ENCODE measurements around the gene PSMD13. TPM values are rescaled to one million over a fixed set of nuclear protein-coding genes. Genes with fewer than 3 reads are reported as not detected.

The PSMD13 gene
- total RNA-seq, 4 donors from 2014 or later, result 57.8 to 118 (median 93.8) TPM

DNA sequence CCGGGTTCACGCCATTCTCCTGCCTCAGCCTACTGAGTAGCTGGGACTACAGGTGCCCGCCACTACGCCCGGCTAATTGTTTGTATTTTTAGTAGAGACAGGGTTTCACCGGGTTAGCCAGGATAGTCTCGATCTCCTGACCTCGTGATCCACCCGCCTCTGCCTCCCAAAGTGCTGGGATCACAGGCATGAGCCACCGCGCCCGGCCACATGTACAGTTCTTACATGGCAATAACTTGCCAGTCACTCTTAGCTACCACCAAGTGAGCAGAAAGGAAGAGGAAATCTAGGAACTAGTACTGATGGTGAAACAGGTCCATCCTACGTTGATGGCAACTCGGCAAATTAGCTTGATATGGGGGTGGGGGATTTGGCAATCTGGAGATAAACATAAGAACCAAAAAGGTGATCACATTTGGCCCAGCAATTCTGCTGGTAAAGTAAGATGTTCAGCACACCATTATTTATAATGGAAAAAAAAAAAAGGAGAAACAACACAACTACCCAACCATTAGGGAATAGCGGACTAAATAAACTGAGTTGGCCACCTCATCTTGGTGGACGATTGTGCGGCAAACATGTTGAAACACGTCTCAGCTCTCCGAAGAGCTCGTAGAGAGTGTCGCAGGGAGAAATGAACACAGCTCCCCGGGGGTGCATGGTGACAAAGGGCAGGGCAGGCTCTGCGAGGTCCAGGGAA lies 46.8 kb downstream of the PSMD13 start:
- TF ChIP-seq, protein P1, sequence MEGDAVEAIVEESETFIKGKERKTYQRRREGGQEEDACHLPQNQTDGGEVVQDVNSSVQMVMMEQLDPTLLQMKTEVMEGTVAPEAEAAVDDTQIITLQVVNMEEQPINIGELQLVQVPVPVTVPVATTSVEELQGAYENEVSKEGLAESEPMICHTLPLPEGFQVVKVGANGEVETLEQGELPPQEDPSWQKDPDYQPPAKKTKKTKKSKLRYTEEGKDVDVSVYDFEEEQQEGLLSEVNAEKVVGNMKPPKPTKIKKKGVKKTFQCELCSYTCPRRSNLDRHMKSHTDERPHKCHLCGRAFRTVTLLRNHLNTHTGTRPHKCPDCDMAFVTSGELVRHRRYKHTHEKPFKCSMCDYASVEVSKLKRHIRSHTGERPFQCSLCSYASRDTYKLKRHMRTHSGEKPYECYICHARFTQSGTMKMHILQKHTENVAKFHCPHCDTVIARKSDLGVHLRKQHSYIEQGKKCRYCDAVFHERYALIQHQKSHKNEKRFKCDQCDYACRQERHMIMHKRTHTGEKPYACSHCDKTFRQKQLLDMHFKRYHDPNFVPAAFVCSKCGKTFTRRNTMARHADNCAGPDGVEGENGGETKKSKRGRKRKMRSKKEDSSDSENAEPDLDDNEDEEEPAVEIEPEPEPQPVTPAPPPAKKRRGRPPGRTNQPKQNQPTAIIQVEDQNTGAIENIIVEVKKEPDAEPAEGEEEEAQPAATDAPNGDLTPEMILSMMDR (IDR thresholded peaks at IDR 0.05; ENCODE audit: low read depth), result no peak

DNA sequence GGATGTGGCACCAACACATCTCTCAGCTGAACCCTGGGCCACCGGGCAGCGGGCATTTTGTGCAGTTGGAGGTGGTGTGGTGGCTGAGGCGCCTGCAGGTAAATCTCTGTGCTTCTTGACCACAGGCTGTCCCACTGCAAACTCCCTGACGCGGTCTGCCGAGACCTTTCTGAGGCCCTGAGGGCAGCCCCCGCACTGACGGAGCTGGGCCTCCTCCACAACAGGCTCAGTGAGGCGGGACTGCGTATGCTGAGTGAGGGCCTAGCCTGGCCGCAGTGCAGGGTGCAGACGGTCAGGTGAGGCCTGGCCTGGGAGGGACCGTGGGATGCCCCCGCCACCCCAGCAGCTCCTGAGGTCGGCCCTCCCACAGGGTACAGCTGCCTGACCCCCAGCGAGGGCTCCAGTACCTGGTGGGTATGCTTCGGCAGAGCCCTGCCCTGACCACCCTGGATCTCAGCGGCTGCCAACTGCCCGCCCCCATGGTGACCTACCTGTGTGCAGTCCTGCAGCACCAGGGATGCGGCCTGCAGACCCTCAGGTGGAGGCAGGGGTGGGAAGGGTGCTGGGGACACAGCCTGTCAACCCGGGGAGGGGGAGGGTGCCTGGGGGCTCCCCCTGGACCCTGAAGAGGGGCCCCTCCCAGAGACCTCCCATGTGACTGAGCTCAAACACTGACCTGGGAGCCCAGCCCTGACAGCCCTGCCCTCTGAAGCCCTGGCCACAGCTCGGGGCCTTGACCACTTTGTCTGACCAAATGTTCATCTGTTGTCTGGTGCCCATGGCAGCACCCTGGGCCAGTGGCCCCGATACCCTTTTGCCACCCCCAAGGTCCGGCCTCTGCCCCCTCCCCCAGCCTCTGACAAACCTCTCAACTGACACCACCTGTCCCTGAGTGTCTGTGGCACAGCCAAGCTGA lies 47.6 kb downstream of the PSMD13 start:
- TF ChIP-seq, protein P1 (IDR thresholded peaks at IDR 0.05; ENCODE audit: low read depth), result no peak

DNA sequence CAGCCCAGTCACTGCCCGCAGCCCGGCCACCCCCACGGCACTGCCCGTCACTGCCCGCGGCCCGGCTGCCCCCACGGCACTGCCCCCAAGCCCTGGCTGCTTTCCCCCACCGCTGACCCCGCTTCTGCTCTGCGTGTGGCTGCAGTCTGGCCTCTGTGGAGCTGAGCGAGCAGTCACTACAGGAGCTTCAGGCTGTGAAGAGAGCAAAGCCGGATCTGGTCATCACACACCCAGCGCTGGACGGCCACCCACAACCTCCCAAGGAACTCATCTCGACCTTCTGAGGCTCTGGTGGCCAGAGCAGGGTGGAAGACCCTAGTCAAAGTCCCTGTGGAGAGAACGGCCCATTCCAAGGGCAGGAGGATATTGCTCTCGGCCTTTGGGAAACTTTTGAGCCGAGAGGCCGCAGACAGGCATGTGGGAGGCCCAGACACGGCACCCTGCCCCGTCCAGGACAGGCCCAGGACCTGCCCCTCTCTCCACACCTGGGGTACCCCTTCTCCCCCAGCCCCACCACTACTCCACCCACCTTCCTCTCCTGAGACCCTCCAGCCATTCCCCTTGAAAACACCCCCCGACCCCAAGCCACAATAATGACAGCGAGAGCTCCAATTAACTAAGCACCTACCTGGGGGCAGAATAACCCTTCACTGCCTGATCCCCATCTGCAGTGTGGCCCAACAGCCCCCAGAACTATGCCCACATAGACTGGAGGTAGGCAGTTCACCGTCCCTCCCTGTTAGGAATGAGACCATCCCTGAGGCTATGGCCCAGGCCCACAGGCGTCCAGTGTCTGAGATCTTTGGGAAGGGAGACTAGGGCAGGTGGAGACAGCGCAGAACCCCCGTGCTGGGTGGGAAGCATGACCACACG lies 48.5 kb downstream of the PSMD13 start:
- TF ChIP-seq, protein P1 (IDR thresholded peaks at IDR 0.05; ENCODE audit: low read depth), result no peak

DNA sequence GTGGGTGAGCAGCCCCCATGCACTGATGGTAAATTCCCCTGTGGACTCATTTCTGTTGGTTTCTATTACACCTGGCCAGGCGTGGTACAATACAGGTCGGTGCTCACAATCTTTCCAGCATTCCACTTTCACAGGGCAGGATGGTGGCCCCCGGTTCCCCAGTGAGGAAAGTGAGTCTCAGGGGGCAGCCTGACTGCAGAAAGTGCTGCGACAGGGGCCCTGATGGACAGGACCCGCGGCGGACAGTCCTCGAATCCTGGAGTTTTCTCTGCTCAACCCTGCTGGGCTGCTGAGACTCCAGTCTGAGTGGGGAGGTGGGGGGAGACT lies 49.1 kb downstream of the PSMD13 start:
- TF ChIP-seq, protein P1 (IDR thresholded peaks at IDR 0.05; ENCODE audit: low read depth), result no peak

DNA sequence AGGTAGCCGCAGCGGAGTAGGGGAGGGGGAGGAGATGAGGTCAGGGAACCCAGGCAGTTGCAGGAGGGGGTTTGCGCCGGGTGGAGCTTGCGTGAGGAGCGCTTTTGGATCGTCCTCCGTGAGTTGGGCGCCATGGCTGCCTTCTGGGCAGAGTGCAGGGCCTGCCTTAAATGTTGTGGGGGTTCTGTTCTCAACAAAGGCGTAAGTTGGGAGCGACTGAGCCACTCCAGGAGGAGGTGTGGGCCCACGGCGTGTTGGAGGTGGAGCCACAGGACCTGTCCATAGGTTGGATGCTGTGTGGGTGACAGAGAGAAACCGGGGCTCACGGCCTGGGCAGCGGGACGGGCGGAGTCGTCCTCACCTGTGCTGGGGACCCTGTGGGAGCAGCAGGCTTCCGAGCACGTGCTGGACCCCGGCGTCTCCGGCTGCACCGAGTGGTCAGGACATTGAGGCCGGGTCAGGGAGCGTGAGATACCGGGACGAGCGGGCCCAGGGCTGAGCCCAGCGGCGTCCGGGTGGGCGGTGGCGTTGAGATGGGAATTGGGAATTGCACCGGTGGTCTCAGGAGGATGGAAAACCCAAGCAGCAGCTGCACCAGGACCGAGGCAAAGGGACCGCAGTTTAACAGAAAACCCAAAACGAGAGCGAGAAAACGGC lies 51.2 kb downstream of the PSMD13 start:
- TF ChIP-seq, protein P1 (IDR thresholded peaks at IDR 0.05; ENCODE audit: low read depth), result no peak

DNA sequence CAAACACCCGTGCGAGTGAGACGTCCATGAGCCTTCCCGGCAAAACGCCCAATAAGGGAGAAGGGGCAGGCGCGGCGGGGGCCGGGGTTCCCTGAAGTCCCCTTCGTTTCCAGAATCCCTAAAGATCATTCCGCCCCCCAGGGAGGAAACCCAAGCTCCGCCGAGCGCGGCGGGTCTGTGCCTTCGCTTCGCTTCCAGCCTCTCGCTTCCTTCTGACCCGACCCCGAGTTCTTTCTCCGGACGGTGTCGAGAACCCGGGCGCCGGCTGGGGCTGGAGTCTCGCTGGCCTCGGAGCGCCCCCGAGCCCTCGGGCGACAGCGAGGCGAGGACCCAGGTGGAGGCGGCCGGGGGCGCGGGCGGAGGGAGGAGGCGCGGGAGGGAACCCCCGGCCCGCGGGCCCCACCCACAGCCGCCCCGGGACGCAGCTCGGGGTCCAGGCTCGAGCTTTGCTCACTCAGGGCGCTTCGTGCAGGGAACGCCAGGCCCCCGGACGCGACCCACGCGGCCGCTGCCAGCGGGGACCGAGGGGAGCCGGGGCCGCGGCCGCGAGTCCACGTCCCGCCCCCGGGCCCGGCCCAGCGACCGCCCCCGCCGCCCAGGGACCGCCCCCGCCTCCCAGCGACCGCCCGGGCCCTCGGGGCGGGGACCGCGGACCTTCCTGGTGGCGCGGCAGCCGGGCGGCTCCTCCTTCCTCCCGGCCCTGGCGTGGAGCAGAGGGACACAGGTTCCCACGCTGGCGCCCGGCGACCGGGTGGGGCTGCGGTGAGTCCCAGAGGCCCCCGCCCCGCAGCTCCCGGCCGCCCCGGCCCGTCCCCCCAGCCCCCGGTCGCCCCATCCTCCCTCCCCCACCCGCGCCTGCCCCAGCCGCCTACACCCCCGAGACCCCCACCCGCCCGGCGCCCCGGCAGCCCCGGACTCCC lies 52.0 kb downstream of the PSMD13 start, which contains the start of gene PGGHG:
PGGHG (plus strand) TSS at position 649 of the 920 bp plus-strand sequence. CDS start 691 bp downstream, outside the sequence.
- TF ChIP-seq, protein P1 (IDR thresholded peaks at IDR 0.05; ENCODE audit: low read depth), result no peak
